Measurements from ENCODE around the gene WSCD1. TPM values are rescaled to one million over a fixed set of nuclear protein-coding genes. Genes with fewer than 3 reads are reported as not detected.
A peak's percentile ranks its signal among the peaks of the same experiment; 100 is the strongest.

Gene WSCD1
- 10 to 100 TPM; 28.5 to 50.0 TPM for total RNA-seq
- long read RNA-seq, full-length matches to known transcripts: 9 of 34 reads
- long read RNA-seq, partial matches to known transcripts: 14 of 34 reads
- long read RNA-seq, other reads (novel, unspliced or antisense): 11 of 34 reads

DNA sequence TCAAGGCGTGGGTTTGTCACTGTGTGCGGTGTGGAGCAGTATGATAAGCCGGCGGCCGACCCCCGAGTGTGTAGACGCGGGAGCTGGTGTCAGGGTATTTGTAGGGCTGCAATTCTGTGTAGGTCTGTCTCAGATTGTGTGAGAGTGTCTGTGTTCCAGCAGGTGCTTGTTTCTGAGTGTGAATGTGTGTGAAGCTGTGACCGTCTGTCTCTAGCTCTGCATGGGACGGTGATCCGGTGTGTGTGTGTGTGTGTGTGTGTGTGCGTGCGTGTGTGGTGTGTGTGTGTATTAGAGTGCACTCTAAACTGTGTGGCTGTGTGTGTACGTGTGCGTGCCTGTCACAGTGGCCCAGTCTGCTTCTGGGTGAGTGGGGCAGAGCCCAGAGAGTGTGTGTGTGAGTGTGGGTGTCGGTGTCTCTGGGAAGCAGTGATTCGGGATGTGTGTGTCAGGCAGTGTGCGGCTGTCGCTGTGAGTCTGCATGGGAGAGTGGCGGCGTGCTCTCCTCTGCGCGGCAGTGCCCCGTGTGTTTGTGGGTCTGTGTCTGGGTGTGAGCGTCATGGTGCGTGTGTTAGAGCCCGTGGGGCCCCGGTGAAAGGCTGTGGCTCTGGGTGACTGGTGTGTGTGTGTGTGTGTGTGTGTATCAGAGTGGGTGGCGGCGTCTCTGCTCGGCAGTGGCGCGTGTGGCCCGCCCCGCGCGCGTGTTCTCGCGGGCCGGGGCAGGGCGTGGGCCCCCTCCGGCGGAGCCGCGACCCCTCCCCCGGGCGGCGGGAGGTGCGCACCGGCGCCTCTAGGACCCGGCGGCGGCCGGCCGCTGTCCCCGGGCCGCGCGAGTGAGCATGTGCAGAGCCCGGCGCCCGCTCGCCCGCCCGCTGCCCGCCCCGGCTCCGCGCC lies at the start of gene WSCD1:
TSS of gene WSCD1 (plus strand) at position 841 of the 891 bp plus-strand sequence. CDS start 10,280 bp downstream, outside the sequence.
- DNase-seq: peak in 1 of 2 donors; percentile 49
- intact Hi-C loops (cut with DNase I, micrococcal nuclease): no loop called here
- ATAC-seq: peak; percentile 69

DNA sequence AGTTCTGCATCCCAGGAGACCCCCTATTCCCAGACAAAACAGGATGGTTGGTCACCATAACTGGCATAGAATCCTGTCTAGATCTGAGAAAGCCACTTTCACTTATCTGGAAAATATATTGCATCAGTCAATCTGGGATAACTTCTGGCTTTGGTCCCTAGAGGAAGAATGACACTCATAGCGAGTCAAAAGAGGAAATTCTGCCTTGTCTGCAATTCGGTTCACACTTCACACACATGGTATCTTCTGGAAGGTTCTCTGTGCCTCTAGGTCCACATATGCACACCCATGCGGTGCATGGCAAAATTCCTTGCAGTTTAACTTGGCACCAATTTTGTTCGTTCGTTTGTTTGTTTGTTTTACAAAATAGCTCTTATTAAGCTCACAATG lies 49.2 kb upstream of the WSCD1 start:
- no peak for ATAC-seq
- intact Hi-C loops (cut with DNase I, micrococcal nuclease): no loop called here
- no peak for DNase-seq

GRCh38 chr17:6021627-6022026 lies 48.6 kb upstream of the WSCD1 start:
- DNase-seq (no peak), ATAC-seq (no peak)
- intact Hi-C loops (cut with DNase I, micrococcal nuclease): no loop called here

GRCh38 chr17:6023036-6023831 lies 46.9 kb upstream of the WSCD1 start:
- ATAC-seq (no peak), DNase-seq (no peak)
- intact Hi-C loops (cut with DNase I, micrococcal nuclease): no loop called here

DNA sequence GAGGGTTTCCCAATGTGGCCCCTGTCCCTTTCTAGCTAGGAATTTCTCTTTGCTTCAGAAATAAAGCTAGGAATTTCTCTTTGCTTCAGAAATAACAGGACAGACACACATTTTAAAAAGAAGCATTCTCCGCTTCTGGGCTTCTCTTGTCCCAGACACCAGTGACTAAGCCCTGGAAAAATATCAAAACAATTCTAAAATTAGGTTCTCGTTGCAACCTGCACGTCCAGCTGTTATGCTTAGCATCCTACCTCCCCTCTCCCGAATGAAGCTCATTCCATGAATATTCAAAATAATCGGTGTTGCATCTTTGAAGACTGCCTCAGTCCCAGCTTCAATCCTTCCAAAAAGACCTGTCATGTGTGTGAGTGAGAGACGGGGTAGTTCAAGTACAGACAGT lies 45.6 kb upstream of the WSCD1 start:
- ATAC-seq (no peak), DNase-seq (no peak)
- intact Hi-C loops (cut with DNase I, micrococcal nuclease): no loop called here

DNA sequence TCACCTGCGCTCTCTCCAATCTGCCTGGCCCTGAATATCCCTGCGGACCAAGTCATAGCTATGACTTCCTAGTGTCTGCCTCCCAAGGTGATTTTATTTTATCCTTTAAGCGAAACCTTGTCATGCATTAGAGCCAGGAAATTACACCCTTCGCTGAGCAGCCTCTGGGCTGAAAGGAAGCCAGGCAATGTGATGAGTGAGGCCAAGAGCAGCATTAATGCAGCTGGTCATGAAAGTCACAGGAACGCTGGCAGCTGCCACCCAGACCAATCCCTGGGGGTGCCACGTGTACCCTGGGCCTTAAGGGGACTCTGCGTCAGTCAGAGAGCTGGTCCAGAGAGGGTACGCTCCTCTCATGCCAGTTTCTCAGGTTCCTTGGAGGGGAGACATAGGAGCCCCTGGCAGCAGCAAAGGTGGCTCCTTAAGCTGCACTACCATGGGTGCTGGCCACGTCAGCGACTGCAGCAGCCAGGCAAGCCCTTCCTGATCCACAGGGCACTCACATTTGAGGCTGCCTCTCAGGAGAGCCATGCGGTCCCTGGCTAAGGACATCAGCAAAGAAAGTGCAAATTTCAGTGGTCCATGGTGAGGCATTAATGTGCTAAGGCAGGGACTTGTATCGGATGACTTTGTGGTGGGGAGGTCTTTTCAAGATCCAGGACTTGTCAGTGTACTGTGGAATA lies 42.7 kb upstream of the WSCD1 start:
- DNase-seq (no peak), ATAC-seq (no peak)

DNA sequence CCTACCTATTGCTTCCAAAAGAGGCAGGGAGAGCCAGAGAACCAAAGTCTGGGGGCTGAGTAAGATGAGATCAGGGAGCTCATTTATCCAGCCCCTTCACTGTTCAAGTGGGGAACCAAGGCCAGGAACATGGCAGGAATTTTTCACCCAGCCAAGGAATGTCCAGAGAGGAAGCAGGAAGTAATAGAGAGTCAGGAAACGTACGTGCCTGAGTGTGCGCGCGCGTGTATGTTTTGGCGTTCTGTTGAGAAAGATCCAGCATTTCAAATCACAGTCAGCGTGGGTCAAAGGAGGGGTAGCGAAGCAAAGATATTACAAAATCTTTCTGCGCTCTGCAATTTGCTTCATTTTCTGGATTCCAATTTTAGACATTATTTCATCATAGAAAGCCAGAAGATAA lies 41.9 kb upstream of the WSCD1 start:
- intact Hi-C loops (cut with DNase I, micrococcal nuclease): no loop called here
- no peak for ATAC-seq

More for the DNA sequence above, 42.7 kb upstream of the WSCD1 start:
- intact Hi-C loops (cut with DNase I, micrococcal nuclease): no loop called here

DNA sequence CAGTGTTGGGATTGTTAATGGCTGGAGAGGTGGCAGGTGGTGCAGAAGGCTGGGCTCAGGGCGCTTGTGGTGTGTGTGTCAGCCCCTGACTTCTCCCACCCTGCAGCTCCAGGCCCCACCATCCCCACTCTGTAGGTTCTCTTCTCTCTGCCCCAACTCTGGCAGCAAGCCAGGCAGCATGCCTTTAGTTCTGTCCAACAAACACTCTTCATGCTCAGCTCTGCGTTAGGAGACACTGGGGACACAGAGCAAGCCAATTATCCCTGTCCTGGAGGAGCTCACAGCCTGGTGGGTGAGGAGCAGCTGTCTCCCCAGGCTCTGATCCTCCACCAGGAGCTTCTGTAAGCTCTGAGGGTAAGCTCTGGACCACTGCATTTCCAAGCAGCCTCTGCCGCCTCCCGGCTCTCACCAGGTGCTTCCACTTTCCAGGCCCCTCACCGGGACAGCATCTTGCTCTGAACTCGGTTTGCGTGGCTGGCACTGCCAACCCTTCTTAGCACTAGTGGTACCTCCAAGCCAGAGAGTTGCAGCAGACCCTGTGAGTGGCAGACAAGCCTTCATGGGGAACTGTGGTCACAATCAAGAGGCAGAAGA lies 34.3 kb upstream of the WSCD1 start:
- DNase-seq: no peak
- intact Hi-C loops (cut with DNase I, micrococcal nuclease): no loop called here
- no peak for ATAC-seq

More for the DNA sequence above, 41.9 kb upstream of the WSCD1 start:
- no peak for DNase-seq

GRCh38 chr17:6040504-6040903 lies 29.7 kb upstream of the WSCD1 start:
- DNase-seq (no peak), ATAC-seq (no peak)
- intact Hi-C loops (cut with DNase I, micrococcal nuclease): no loop called here

GRCh38 chr17:6041246-6041645 lies 28.9 kb upstream of the WSCD1 start:
- ATAC-seq (no peak), DNase-seq (no peak)
- intact Hi-C loops (cut with DNase I, micrococcal nuclease): no loop called here

GRCh38 chr17:6043405-6043804 lies 26.8 kb upstream of the WSCD1 start:
- no peak for DNase-seq
- intact Hi-C loops (cut with DNase I, micrococcal nuclease): no loop called here

DNA sequence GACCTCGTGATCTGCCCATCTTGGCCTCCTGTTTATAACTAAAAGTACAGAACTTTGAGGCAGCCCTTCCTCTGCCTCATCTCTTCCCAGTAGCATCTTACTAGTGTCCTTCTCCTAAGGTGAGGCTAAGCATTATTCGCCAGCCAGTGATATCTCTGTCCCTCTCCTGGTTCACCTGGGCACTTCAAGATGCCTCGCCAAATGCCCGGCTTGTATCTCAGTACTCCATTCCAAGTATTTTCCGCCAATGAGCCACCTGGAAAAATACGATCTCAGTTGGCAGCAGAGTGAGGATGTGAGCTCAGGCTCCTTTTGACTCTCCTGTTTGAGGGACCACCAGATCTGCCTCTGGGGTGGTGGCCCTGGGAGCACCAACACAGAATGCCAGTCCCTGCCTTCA lies 25.9 kb upstream of the WSCD1 start:
- intact Hi-C loops (cut with DNase I, micrococcal nuclease): no loop called here
- ATAC-seq (no peak), DNase-seq (no peak)

More at GRCh38 chr17:6043405-6043804, 26.8 kb upstream of the WSCD1 start:
- no peak for ATAC-seq

DNA sequence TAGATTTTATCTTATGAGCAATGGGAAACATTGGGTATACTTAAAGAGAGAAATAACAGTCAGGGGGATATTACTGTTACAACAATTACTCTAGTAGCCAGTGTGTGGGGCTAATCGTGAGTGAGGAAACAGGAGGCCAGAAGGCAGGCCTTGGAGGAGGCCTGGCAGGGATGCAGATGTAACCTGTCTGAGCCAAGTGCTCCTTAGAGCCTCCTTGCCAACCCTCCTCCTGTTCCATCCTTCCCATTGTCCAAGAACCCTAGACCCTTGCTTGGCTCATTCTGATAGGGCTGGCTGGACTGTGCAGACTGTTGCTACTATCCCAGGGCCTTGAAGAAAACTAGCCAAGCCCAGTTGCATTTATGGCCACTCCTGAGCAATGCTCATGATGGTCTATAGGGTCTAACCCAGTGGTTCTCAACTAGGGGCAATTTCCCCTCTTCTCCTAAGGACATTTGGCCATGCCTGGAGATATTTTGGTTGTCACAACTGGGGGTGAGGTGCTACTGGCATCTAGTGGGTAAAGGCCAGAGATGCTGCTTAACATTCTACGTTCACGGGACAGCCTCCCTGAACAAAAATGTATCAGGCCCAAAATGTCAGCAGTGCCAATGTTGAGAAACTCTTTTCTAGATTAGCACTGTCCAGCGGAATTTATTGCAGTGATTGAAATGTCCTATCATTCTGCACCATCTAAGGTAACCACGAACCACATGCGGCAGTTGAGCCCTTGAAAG lies 24.4 kb upstream of the WSCD1 start:
- intact Hi-C loops (cut with DNase I, micrococcal nuclease): no loop called here
- DNase-seq (no peak), ATAC-seq (no peak)

DNA sequence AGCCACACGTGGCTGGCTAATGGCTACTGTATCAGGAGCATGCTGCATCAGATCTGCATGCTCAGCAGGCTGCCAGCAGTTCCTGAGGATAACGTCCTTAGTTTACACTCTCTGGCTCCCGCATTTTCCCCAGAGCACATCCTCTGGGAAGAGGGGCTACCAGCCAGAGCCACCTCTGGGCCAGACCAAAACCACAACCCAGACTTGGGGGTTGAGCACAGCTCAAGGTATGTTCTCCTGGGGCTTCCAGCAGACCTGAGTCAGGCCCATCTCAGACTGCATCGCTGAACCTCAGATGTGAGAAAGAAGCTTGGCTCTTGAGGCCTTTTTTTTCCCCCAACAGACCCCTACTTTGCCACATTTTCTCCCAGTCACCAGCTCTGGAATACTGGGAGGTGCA lies 23.7 kb upstream of the WSCD1 start:
- DNase-seq: no peak
- ATAC-seq: no peak

DNA sequence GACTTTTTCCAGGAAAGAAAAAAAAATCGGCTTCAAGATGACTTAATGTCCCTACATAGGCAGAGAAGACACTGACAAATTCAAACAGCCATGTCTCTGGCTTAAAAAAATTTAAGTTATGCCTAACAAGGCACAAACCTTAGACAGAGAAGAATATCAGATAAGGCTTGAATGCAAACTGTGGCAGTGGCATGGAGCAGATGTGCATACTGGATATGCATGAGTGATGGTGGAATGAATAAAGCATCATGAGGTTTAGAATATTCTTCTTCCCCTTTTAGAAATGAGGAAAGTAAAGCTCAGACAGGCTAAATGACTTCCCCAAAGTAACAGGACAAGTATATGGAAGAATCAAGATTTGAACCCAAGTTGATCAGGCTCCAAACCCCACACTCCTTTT lies 23.2 kb upstream of the WSCD1 start:
- no peak for ATAC-seq
- intact Hi-C loops (cut with DNase I, micrococcal nuclease): no loop called here
- no peak for DNase-seq

More for the DNA sequence above, 23.7 kb upstream of the WSCD1 start:
- intact Hi-C loops (cut with DNase I, micrococcal nuclease): no loop called here

- intact Hi-C loops (cut with DNase I, micrococcal nuclease): no loop called here
- no peak for ATAC-seq
- no peak for DNase-seq
Measured at GRCh38 chr17:6047966-6048365, 22.2 kb upstream of the WSCD1 start.

DNA sequence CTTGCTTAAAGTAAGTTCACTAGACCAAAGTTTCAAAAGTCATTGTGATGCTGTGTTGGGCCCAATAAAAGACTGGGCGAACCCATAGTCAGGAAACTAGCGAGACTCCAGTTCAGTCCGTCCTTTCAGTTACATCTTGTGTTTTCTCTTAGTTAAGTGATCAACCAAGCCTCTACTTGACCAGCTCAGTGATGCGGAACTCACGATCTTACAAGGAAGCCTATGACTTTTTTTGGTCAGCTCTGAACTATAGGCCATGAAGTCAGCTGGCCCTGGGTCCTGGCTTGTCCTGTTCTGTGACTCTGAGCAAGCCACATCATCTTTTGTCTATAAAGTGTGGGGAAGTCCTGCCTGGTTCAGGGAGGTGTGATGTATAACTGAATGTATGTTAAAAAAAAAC lies 21.7 kb upstream of the WSCD1 start:
- no peak for ATAC-seq
- no peak for DNase-seq
- intact Hi-C loops (cut with DNase I, micrococcal nuclease): no loop called here

GRCh38 chr17:6052926-6053325 lies 17.3 kb upstream of the WSCD1 start:
- ATAC-seq: no peak
- DNase-seq: no peak
- intact Hi-C loops (cut with DNase I, micrococcal nuclease): no loop called here

Measured in left colon (tissue), 2 donors.